Measurements from ENCODE around the gene RAB40B.
A peak's percentile ranks its signal among the peaks of the same experiment; 100 is the strongest.

RAB40B gene

GRCh38 chr17:82619641-82620040, 78.9 kb downstream of the RAB40B start:
- no peak for DNase-seq

DNA sequence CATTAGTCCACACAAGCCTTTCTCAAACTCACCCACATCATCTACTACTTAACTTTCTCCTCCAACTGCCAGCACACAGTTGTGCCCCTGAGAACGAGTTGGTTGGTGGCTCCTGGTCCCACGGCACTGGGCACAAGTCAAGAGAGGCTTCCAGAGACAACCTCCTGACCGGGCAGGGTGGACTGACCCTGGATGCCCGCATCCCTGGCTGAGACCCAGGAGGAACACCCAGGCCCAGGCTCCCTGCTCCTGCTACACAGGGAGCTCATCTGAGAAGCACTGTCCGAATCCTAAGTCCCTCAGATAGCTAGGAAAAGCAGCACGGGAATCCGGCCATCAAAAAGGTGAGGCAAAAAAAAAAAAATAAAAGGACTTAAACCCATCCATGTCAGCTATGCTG, 79.3 kb downstream of the RAB40B start:
- DNase-seq, result no peak

GRCh38 chr17:82616021-82616711, 82.3 kb downstream of the RAB40B start:
- no peak for DNase-seq

- no peak for DNase-seq
Observed at GRCh38 chr17:82615084-82616020, 83.1 kb downstream of the RAB40B start.

DNA sequence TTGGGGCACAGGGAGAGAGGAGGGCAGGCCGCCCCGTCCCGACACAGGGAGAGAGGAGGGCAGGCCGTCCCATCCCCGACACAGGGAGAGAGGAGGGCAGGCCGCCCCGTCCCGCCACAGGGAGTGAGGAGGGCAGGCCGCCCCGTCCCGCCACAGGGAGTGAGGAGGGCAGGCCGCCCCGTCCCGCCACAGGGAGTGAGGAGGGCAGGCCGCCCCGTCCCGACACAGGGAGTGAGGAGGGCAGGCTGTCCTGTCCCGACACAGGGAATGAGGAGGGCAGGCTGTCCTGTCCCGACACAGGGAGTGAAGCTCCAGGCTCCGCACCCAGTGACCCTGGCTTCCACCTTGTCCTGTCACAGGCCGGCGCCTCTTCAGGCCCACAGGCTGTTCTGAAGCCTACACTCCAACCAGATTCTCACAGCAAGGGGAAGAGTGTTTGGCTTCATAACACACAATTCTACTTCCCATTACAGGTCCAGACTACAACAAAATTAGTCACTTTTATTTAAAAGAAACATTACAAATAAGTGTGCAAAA, 84.3 kb downstream of the RAB40B start:
- DNase-seq, result no peak

DNA sequence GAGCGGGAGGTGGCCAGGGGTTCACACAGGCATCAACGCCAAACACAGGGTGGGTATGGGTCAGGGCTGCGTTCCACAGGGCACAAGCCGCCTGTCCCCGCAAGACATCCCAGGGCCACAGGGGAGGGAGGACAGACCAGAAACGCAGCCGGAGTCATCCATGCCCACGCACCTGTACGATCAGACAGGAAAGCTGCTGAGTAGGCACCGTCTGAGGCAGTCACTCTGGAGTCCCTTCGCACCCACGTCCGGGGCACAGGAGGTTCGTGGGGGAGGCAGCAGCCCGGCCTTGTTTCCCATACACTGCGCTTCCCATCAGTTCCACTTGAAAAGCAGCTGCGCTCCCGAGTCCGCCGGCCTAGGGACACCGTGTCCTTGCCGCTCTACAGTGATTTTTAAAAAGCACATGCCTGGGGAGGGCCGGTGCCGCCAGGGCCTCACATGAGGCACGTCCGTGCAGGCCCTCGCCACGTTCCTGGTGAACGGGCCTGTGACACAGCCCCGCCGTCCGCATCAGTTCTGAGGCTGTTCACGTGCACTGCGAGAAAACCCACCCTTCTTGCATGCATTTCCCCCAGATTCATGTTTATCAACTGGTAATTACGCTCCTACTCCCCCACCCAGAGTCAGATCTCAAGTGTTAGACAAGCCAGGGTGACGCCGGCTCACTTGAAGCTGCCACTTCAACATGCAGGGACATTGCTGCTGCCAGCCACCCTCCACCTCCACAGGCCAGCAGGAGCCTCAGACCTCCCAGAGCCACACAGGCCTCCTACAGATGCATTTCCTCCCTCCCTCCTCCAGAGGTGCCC, 85.0 kb downstream of the RAB40B start:
- DNase-seq, result no peak

- DNase-seq, result no peak
Observed at GRCh38 chr17:82611140-82612058, 87.1 kb downstream of the RAB40B start.

DNA sequence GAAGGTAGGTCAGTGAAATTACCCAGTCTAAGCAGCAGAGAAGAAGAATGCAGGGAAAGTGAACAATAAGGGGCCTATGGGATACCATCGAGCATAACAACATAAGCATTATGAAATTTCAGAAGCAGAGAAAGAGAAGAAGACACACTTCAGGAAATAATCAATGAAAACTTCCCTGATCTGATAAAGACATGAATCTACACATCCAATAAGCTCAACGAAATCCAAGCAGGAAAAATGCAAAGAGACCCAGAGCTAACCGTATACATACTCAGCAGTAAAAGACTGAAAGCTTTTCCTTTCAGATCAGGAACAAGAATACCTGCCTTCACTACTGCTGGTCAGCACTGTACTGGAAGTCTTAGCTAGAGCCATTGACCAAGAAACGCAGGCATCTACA, 88.8 kb downstream of the RAB40B start:
- no peak for DNase-seq

GRCh38 chr17:82608816-82609215, 89.7 kb downstream of the RAB40B start:
- peak in 1 of 51 donors; percentile 6 for DNase-seq

DNA sequence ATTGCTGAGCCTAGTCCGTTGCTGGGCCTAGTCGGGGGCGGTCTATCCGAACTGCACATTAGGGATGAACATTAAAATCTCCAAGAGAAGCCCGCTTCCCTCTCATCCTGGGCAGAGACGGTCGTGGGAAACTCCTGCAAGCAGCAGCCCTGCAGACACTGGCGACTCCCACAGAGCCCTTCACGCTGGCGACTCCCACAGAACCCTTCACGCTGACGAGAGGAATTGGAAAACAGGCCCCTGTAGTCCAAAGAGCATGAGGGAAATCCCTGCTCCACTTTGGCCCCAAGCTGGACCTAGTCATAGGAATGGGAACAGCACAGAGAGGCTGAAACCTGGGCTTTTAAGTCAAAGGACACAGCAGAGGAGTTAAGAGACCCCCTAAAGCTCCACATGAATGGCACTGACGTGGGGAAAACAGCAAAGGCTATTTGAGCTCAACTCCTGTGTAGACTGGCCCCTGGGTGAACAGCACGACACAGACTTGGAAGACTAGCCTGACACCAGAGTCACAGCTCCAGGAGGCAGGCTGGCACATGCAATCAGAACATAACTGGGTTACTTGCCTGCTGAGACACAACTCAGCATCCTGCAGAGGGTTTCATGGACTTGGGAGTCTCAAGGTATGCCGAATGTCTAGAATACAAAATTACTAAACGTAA, 92.4 kb downstream of the RAB40B start:
- DNase-seq, result no peak
